RWPE2 (cell line): ENCODE data around the gene ODAD3.

Experiments
- ATAC-seq: fragments of 200-7000 bp; cut with Tn5 transposase; 3 replicates; pipeline ENCODE4 v1.9.1; 2021; ENCODE audit warnings: low read depth
- DNase-seq: peaks from one replicate; pipeline ENCODE4 v3.0.0-alpha.2; 2020; ENCODE audit warnings: low spot score
- H3K27ac ChIP-seq: fragments of 450-650 bp; 2 replicates; pipeline ENCODE4 v1.5.1; 2017; ENCODE audit warnings: mild to moderate bottlenecking; ENCODE audit not compliant: poor library complexity, severe bottlenecking
- H3K27me3 ChIP-seq: fragments of 250-450 bp; sonication (Bioruptor Pico); 2 replicates; pipeline ENCODE4 v1.5.1; 2021; ENCODE audit warnings: mild to moderate bottlenecking, moderate library complexity; ENCODE audit not compliant: insufficient read depth, poor library complexity, severe bottlenecking
- H3K36me3 ChIP-seq: fragments of 250-450 bp; sonication (Bioruptor Pico); 2 replicates; pipeline ENCODE4 v1.5.1; 2020; ENCODE audit warnings: low read depth, mild to moderate bottlenecking, moderate library complexity
- H3K4me1 ChIP-seq: fragments of 250-450 bp; sonication (Bioruptor Pico); 2 replicates; pipeline ENCODE4 v1.5.1; 2021; ENCODE audit warnings: mild to moderate bottlenecking, moderate library complexity; ENCODE audit not compliant: insufficient read depth, poor library complexity, severe bottlenecking
- H3K4me3 ChIP-seq: fragments of 250-450 bp; sonication (Bioruptor Pico); 2 replicates; pipeline ENCODE4 v1.5.1; 2021; ENCODE audit warnings: mild to moderate bottlenecking, moderate library complexity; ENCODE audit not compliant: severe bottlenecking
- H3K9me3 ChIP-seq: fragments of 250-450 bp; sonication (Bioruptor Pico); 2 replicates; pipeline ENCODE4 v1.5.1; 2021; ENCODE audit warnings: mild to moderate bottlenecking, moderate library complexity; ENCODE audit not compliant: severe bottlenecking
- CTCF ChIP-seq: fragments of 450-650 bp; IDR thresholded peaks from one replicate; pipeline ENCODE4 v1.5.1; 2017; ENCODE audit warnings: mild to moderate bottlenecking, moderate library complexity; ENCODE audit not compliant: poor library complexity, severe bottlenecking

ODAD3 gene

DNA sequence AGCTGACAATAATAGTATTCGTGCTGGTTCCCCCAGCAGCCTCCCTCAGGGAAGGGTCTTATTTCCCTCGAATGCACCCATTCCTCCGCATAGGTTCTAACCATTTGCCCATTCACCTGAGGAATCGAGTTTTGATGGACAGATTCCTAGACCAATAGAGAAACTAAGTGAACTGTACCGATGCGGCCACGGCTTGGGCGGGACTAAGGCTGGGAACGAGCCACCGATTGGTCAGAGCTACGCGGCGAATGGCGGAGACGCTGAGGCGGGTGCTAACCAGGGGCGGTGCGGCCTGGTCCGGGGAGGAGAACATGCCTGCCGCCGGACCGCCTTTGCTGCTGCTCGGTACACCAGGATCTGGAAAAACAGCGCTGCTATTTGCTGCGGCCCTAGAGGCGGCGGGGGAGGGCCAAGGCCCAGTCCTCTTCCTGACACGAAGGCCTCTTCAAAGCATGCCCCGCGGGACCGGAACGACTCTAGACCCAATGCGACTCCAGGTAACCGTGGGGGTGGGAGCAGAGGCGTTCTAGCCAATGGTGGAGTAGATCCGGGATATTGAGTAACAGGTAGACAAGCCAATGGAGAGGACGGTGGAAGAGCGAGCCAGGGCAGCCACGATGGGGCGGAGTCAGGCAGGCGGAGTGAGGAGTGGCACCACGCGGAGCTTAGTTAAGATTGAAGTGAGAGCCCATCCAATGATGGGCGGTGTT, 60.3 kb downstream of the ODAD3 start, which contains the start of gene SWSAP1:
Gene SWSAP1 (plus strand): TSS at position 234 of the 710 bp plus-strand sequence. CDS start 15 bp downstream, at position 249.
- DNase-seq (peak; percentile 98), ATAC-seq (peak; percentile 88)
- Histone ChIP-seq H3K9me3 (no peaks in the 10 kb centered on the region), H3K27ac (peak within 1 kb of the TSS; percentile 73), H3K4me1 (peaks cover 27% of the 10 kb centered on the region), H3K36me3 (peaks cover 12% of the 10 kb centered on the region), H3K27me3 (no peaks in the 10 kb centered on the region), H3K4me3 (peak within 1 kb of the TSS; percentile 64)
- TF ChIP-seq CTCF = no peak

GRCh38 chr19:11373885-11374432, 61.0 kb downstream of the ODAD3 start:
- TF ChIP-seq CTCF = no peak
- Histone ChIP-seq H3K4me1 (peaks cover 26% of the 10 kb centered on the region), H3K27me3 (no peaks in the 10 kb centered on the region), H3K9me3 (no peaks in the 10 kb centered on the region), H3K36me3 (peaks cover 12% of the 10 kb centered on the region), H3K27ac (peak overlapping the region; percentile 73), H3K4me3 (peak overlapping the region; percentile 64)
- ATAC-seq (no peak), DNase-seq (no peak)

DNA sequence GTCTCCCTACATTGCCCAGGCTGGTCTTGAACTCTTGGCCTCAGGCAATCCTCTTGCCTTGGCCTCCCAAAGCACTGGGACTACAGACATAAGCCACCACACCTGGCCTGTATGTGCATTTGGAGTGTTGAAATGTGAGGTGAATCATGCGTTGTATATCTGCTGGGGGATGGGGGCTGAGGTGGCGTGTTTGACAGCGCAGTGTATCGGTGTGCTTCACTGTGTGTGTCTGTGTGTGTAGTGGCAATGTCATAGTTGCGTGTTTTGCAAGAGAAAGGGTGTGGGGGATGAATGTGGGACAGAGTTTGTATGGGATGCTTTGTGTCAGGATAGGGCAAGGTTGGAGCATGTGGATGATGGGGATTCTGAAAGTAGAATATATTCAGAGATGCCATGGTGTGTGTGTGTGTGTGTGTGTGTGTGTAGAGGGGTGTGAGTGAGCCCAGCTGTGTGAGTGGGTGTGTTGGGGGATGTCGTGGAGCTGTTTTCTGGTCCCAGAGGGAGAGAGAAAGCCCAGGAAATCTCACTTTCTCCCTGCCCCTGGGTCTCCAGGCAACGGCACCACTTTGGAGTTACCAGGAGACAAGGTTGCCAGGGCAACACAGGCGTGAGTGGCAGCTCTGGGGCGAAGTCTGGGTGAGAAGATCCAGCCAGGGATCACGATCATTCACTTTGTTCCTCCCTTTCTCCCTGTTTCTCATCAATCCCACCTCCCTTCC, 61.6 kb downstream of the ODAD3 start:
- Histone ChIP-seq H3K9me3 (no peaks in the 10 kb centered on the region), H3K36me3 (peaks cover 9% of the 10 kb centered on the region), H3K27ac (no peak overlapping the region), H3K27me3 (no peaks in the 10 kb centered on the region), H3K4me1 (peaks cover 19% of the 10 kb centered on the region), H3K4me3 (no peak overlapping the region)
- TF ChIP-seq CTCF = no peak
- DNase-seq (no peak), ATAC-seq (no peak)

- no peak overlapping the region for H3K27ac ChIP-seq
- no peaks in the 10 kb centered on the region for H3K9me3 ChIP-seq
- peaks cover under 1% of the 10 kb centered on the region for H3K4me1 ChIP-seq
- ATAC-seq = no peak
- no peak for DNase-seq
- H3K27me3 ChIP-seq = no peaks in the 10 kb centered on the region
- H3K4me3 ChIP-seq = no peak overlapping the region
- H3K36me3 ChIP-seq = no peaks in the 10 kb centered on the region; the same call in 1 of the 2 replicates
- no peak for TF ChIP-seq CTCF
Measured at GRCh38 chr19:11370744-11371143, 64.2 kb downstream of the ODAD3 start.
